Inflammatory macrophage (primary cell): ENCODE results near the gene DTL.

Experiments used
- DNase-seq, 2 donors: peaks; one replicate each; pipeline ENCODE4 v3.0.0-alpha.2; 2020 to 2022

DTL gene

DNA sequence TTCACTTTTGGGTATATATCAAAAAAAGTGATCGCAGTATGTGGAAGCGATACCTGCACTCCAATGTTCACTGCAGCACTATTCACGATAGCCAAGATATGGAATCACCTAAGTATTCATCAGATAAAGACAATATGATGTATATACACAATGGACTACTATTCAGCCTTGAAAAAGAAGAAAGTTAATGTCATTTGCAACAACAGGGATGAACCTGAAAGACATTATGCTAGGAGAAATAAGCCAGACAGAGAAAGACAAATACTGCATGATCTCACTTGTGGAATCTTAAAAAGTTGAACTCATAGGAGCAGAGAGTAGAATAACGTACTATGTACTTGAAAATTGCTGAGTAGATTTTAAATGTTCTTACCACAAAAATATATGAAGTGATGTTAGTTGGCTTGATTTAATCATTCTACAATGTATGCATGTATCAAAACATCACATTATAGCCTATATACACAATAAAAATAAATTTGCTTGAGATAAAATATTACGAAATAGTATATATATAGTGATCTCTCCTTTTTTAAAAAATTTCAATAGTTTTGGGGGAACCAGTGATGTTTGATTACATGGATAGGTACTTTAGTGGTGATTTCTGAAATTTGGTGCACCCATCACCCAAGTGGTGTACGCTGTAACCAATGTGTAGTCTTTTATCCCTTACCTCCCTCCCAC is 56.0 kb downstream of the DTL start:
- DNase-seq = no peak

DNA sequence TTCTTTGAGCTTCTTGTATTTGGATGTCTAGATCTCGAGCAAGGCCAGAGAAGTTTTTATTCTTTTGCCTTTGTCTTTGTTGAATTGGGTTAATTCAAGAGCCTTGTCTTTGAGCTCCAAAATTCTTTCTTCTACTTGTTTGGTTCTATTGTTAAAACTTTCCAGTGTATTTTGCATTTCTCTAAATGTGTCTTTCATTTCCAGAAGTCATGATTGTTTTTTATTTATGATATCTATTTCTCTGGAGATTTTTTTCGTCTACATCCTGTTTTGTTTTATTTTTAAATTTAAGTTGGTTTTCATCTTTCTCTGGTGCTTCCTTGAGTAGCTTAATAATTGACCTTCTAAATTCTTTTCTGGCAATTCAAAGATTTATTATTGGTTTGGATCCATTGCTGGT is 61.8 kb downstream of the DTL start:
- DNase-seq = no peak

DNA sequence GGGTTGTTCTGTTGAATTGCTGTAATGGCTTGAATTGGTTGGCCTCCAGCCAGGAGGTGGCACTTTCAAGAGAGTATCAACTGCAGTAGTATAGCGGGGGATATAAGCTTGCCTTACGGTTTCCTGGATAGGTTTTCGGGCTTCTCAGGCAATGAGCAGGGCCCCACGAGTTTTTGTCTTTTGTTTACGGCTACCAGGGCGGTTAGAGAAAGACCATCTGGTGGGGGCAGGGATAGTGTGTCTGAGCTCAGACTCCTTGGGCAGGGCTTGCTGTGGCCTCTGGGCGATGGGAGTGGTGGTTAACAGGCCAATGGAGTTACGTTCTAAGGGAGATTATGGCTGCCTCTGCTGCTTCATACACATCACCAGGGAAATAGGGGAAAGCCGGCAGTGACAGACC is 62.8 kb downstream of the DTL start:
- no peak for DNase-seq

DNA sequence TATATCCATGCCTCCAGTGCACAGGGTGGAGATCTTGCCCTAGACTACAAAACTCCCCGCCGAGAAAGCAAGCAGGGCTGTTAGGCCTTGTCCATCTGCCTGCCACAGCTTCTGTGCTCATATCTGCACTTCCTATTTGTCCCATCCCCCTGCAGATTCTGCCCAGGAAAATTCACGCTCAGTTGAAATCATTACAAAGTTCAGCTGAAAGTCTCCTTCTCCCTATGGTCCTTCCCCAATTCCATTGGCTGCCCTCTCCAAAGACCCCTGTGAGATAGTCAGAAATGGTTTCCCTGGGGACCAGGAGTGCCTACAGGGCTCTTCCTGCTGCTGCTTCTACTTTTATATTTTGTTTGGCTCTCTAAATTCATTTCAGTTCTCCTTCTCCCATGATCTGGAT is 63.2 kb downstream of the DTL start:
- no peak for DNase-seq

DNA sequence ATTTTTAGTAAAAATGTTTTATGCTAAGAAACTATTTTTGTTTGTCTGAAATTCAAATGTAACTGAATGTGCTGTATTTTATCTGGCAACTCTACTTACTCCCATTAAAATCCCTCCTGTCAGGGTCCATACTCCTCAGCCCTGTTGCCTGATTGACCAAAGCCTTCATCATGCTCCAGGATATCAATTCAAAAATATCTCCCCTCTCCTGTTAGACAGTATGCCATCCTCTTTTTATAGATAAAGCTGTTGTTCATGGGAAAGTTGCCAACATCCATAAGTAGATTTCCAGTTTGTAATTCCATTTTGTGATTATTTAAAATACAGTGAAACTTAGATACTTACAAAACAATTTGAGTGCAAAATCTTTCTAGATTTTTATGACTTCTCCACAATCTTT is 65.7 kb downstream of the DTL start:
- DNase-seq = no peak

DNA sequence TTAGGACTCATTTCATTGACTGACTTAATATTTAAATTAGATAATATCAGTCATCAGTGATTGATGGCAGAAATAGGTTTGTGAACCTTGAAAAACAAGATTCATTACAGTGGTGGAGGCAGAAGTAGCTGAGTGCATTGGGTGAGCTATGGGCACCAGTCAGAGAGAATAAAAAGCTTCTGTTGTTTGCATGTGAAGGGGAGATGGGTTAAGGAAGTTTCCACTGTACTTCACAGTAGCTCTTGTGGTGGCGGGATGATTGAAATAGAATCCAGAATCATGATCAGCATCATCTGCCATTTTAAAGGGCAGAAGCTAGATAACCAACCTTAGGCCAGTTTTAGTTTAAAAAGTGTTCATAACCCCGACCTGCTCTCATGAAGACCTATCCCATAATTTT is 66.2 kb downstream of the DTL start:
- DNase-seq = no peak

DNA sequence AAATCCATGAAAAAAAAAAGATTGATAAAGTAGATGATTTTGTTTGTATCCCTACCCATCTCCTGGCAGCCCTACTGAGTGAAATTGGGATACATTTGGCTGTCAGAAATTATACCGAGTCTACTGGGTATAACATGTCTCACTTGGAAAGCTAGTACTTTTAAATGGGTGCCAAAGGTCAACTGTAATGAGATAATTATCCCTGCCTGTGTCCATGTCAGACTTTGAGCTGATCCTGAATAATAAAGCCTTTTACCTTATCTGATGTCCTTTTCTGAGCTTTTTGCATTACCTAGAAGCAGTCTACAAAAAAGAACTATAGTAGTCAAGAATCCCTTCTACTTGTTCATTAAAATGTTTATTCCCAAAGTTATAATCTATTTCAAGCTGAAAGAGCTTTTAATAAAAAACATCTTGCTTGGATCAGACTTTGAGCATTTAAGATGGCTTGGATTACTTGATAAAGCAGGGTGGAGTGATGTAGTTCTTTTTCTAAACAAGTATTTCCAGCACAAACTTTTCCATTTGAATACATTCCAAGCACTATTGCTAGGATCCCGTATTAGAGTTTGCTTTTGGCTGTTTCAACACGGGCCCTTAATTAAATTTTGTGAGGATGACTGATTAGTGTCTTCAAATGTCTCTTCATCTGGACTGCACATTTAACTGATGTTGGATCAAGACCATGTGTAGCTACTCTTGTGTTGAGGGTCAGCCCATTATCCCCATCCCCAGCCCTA is 69.2 kb downstream of the DTL start:
- DNase-seq = no peak

DNA sequence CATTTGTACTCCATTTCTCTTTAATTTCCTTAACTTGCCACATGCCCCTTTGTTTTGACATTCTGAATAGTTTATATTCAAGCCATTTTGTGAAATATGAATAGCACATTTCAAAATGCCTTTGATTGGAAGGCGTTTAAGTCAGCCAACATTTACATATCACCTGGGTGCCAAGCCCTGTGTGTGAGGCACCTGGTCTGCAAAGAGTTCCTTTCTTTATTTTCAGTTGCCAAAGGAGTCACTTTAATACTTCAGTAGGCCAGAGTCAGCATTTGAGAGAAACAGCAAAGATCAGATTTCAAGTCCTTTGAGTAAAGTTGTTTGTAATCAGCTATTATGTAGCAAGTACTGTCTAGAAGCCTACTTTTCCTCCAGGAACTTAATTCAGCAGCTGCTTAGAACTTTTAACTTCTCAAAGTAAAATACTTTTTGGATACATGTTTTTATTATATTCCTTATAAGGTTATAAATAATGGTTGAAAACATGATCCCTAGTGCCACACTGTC is 70.8 kb downstream of the DTL start:
- no peak for DNase-seq

DNA sequence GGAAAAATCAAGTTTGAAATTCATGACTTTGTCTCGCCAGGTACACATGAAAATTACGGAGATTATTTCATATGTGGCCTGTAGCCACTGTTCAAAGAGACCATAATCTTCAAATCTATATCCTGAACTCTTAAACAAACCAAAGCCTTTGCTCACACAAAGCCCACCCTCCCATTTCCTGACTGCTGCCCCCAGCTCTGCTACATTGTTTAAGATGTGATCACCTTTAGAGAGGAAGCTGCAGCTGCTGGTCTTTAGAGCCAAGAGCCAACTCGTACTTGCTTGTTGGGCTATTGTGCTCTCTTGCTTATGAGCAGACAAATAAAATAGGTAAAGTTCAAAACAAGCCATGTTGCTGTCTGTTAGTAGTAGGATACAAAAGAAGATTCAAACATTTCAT is 71.9 kb downstream of the DTL start:
- DNase-seq = no peak

DNA sequence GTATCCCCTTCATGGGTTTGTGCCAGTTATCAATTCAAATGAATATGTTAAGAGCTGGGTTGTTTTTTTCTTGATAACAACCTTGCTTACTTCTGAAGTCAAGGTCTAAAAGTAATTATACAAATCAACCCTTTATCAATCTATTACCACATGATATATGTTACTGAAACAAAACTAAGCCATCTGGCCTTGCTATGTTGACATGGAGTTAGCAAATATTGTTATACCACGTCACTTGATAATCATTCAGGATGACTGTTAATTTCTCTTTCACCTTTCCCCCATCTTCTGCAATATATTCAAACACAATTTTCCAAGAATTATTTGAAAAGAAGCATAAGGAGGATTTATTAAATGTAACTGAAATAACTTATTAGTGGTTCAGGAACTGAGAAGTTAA is 72.6 kb downstream of the DTL start:
- DNase-seq = no peak

DNA sequence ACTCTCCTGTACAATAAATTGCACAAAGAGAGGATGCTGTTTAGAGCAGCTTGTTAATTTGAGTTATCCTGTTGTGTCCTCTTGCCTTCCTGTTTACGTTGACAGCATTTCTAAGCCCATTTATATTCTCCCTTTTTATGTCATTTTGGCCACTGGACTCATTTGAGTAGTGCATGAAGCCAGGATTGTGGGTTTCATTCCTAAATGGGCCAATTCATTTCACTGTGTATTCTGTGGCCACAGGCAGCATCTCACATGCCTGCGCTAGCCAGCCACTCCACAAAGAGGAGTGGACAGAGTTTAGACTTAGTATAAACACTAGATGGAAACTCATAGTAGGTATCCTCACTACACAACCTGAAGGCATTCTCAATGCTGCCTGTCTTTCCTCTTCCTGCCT is 73.4 kb downstream of the DTL start:
- DNase-seq = no peak

DNA sequence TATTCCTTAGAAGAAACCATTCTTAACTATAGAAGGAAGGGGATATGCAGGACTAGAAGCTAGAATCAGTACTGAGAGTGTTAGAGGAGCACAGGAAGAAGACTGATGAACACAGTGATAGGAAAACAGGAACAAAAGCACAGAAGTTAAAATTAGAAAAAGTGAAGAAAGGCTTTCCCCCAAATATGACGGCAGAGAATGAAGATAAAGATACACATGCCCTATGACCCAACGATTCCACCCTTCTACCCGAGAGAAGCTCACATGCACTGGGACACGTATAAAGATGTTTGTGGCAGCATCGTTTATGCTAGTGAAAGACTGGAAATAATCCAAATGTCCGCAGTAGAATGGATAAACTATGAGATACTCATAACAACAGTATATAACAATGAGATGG is 74.2 kb downstream of the DTL start:
- peak in 1 of 2 donors; percentile 51 for DNase-seq

DNA sequence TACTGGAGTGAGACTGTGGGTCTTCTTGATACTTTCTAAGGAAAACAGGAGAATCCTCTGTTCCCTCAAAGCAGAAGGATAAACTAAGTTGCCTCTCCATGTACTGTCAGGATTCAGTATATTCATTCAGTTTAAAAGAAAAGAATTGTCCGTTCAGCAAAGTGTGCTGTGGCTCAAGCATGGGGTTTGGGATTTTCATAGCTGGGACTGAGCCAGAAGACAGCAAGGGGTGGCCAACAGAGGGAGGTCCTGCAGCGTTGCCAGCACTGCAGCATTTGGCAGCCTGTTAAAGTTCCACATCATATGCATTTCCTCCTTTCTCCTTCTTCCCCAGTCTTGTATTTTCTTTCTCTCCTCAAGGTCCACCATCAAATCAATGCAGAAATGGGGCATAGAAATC is 75.1 kb downstream of the DTL start:
- no peak for DNase-seq

DNA sequence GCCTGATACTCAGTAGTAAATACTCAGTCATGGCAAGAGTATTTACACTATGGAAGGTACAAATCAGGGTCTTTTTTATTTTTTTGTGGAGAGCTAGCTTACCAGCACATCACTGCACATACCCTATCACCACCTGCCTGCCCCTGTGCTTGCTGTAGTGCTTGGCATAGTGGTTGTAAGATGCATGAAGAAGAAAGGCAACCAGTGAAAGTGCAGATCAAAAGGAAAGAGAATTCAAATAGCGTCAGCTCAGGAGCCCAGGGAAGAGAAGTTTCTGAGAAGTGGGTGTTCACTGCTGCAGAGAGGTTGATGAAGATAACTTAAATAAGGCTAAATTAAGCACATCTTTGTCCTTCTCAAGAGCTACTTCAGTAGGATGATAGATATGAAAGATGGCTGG is 76.0 kb downstream of the DTL start:
- no peak for DNase-seq

DNA sequence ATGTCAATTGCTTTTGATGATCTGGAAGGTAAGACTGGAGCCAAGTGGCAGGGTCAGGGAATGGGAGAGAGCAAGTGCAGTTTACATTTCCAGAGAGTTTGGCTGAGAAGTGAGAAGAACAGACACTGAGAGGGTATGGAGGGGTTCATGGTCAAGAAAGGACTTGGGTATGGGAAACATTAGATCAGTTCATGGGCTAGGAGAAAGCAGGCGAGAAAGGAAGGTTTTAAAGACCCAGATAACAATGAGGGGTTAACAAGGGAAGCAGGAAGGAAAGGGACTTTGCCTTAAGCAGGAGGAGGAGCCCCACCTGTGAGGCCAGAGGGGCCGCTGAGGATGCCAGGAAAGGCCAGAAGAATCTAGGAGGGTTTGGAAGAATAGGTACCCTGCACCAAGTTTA is 78.2 kb downstream of the DTL start:
- DNase-seq = no peak

DNA sequence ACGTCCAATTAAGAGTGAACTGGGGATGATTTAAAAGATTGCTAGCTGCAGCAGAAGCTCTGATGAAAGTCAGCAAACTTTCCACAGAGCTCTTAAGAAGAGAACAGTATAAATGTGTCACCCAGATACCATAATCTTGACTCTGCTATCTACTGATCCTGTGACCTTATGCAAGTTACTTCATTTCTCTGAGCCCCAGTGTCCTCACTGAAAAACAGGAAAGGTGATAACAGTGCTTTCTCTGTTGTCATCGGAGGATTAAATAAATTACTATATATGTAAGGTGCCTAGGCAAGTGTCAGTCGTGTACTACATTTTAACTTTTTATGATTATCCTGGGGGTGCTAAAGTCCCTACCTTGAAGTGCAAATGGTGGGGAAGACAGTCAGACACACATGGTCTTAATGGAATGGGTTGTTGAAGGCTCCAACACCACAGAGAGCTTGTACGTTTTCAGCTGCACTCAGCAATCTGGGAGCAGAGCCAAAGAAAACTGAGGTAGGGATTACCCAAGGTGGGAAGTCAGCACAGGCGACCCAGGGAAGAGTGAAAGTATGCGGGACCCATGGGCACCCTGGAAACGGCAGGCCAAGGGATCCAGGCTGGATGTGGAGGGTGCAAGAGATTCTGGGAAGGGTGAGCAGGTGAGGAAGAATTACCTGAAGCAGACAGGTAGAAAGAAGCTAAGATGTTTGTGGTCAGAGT is 82.8 kb downstream of the DTL start:
- DNase-seq = no peak

DNA sequence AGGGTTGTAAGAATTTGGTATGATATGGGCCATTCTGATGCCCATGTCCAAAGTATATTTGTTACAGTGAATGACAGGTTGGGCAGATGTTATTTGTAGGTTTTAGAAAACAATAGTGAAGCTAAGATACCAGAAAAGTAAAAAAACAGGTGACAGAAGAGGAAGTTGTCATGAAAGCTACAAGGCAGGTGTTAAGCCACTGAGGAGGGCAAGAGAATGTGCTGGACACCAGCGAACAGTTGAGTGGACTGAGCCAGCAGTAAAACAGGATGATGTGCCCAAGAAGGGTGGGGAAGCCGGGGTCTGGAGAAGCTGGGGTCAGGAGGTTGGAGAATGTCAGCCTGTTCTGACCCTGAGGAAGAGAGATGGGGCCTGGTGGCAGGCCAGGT is 83.3 kb downstream of the DTL start:
- DNase-seq = no peak

DNA sequence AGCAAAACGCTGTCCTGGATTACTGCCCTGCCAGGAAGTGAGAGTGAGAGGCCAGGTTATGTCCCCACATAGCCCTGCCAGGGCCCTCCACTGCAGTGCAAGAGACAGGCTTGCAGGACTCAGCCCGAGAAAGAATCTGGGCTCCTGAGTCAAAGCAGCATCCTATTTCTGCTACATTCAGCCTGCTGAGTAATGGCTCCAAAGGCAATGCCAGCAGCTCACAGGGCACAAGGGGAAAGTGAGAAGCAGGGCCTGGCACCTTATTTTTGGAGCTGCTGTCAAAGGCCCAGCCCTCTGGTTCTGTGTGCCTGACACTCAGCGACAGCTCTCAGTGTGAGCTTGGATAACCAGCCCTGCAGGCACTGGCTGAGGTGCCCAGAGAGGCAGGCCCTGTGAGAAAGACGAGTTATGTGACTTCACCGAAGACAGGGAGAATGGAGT is 83.9 kb downstream of the DTL start:
- DNase-seq = no peak

DNA sequence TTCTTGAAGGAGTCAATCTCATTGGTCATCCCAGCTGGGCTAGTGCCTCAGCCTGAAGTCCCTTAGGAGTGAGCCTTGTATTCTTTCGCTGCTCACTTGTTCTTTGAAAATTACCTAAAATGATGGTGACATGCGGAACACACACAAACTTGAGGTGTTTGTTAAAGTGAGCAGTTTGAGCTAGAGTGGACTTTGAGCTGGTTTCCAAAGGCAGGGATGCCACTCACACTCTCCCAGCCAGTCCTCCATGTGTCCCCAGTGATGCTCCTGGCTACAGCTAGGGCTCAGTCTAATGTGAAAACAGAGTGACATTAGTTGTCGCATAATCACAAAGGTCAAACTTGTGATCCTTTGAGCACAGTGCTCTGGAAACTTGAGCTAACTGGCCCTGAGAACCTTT is 84.3 kb downstream of the DTL start:
- DNase-seq = no peak

DNA sequence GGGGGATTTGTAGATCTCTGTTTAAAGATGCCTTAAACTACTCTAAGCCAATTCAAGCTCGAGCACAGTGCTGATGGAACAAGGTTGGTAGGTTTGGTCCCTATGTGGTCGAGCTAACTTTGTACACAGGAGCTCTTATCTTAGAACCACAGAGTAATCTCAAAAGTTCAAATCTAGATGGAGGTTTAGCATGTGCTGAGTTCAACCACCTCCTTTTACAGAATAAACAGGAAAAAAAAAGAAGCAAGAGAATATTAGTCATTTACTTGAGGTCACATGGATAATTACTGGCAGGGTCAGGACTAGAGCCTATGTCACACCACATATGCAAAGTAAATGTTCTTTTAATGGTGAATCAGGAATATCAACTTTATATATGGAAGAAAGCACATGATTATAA is 86.2 kb downstream of the DTL start:
- DNase-seq = no peak

DNA sequence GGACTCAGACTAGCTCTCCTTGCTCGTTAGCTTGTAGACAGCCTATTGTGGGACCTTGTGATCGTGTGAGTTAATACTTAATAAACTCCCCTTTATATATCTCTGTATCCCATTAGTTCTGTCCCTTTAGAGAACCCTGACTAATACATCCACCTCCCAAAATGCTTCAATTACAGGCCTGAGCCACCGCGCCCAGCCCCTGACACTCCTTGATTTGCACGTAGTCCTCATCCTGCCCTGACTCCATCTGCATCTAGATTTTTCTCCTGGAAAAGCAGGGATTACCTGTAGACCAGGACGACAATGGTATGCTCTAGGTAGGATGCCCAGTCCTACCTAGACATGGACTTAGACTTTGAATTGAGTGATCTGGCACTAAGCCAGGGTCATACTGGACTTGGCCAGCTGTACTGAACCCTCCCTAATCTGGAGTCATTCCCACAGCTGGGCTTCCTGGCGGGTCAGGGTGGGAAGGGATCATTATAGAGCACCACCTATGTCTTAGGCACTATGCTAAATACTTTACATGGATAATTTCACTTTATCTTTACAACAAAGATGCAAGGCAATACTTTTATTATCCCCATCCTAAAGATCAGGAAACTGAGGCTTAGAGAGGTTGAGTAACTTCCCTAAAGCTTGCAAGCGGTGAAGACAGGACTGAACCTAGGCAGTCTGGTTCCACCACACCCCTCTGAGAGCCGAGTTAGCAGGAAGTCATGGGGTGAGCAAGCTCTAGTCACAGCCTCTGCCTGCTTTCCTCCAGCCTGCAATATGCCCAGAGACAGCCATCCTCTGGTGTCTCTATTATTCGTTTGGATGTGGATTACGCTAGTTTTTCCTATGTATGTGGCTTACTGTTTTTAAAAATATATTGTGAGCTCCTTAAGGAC is 89.4 kb downstream of the DTL start:
- peak; percentile 77 to 78 for DNase-seq

DNA sequence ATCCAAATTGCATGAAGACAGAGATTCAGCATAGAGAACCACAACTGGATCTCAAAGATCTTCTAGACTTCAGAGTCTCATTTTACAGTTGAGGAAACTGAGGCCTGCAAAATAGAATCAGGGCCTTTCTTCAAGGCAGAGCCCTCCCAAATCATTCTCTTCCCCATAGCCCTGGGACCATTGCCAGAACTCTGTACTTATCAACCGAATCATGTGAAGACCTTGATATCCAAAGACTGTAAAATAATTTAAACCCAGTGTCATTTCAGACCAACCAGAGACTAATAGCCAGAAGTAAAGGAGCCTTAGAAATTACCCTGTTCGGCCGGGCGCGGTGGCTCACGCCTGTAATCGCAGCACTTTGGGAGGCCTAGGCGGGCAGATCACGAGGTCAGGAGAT is 90.1 kb downstream of the DTL start:
- DNase-seq = no peak

DNA sequence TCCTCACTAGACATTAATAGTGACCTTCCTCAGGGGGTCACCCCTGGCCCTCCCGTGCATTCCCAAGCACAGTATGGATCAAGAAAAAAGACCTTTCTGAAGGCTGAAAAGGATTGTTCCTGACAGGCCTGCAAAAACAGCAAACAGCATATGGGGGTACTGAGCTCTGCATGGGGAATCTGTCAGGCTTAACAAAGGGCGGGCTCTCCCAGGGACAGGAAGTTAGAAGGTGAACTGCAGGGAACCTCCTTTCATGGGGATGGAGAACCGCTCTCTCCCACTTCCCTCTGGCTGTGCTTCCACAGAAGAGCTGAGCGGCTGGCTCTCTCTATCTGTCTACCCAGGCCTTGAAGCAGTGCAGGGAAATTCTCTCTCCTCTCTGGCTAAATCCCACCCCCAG is 91.7 kb downstream of the DTL start:
- no peak for DNase-seq
